ENCODE measurements around the gene RAB14.

GRCh38 chr9:121173501-121173900, 28.2 kb downstream of the RAB14 start:
- TF ChIP-seq POLR2A (IDR thresholded peaks at IDR 0.05; ENCODE audit: low read length) (no peak), GATA1 (IDR thresholded peaks at IDR 0.05; ENCODE audit: low read depth, low read length) (no peak)

All from erythroblast (primary cell).